K562 (cell line): ENCODE results near the gene CERS2. TPM values are rescaled to one million over a fixed set of nuclear protein-coding genes. Genes with fewer than 3 reads are reported as not detected.

Source experiments
- ATAC-seq: fragments of 200-7000 bp; cut with Tn5 transposase; 3 replicates; pipeline ENCODE4 v1.9.1; 2020; ENCODE audit warnings: moderate library complexity
- BruUV-seq: library from RNA; stranded (reverse); fragments of 400-500 nt; replicated peaks from 2 replicates; lab custom pipeline; 2021; lab: Mats Ljungman, UMichigan
- CTCF ChIA-PET: fragments of 300-600 bp; formaldehyde crosslinking; extraction: SDS; loops from one replicate; lab custom pipeline; 2021; ENCODE audit warnings: low intra/inter-chr PET ratio; lab: Yijun Ruan, JAX
- POLR2A ChIA-PET: fragments of 300-600, 350-650 bp; sonication (Branson Sonifier 250); formaldehyde crosslinking; extraction: SDS; loops from one replicate; lab custom pipeline; 2021; ENCODE audit warnings: antibody characterized with exemption, inconsistent platforms; lab: Yijun Ruan, JAX
- DNase-seq, 4 experiments: peaks; one replicate each; pipeline versions ENCODE4 v3.0.0 to v3.0.0-alpha.2; 2011 to 2018; ENCODE audit warnings: low spot score in 3 of 4, mixed read lengths in 3 of 4; ENCODE audit errors: extremely low read depth in 1 of 4
- FAIRE-seq: peaks from 2 replicates; lab custom pipeline; 2011; peaks lifted over from hg19 to GRCh38; lab: Jason Lieb, UNC
- H2AFZ ChIP-seq: 2 replicates; pipeline ENCODE4 v1.6.0; 2011; ENCODE audit warnings: low read depth, low read length, control low read depth, inconsistent platforms
- H3K27ac ChIP-seq: fragments of 200-600 bp; 3 replicates; pipeline ENCODE4 v1.8.0; 2011; ENCODE audit warnings: low read depth, mild to moderate bottlenecking, control low read depth, inconsistent platforms, low read length, moderate library complexity, mixed read lengths; ENCODE audit errors: extremely low read depth
- H3K27me3 ChIP-seq, 2 experiments: fragments of 300-600 bp in 1 of 2; 2 replicates in 1 of 2; 3 replicates in 1 of 2; pipeline versions ENCODE4 v1.6.0 to v1.8.0; 2011; ENCODE audit warnings: inconsistent platforms in 2 of 2, low read length in 2 of 2, mild to moderate bottlenecking in 1 of 2, mixed read lengths in 1 of 2, moderate library complexity in 1 of 2; ENCODE audit not compliant: control insufficient read depth in 2 of 2, insufficient read depth in 2 of 2
- H3K36me3 ChIP-seq: fragments of 300-600 bp; 3 replicates; pipeline ENCODE4 v1.8.0; 2011; ENCODE audit warnings: mild to moderate bottlenecking, low read length, inconsistent platforms; ENCODE audit not compliant: control insufficient read depth, insufficient read depth
- H3K4me1 ChIP-seq, 2 experiments: fragments of 200-600 bp in 1 of 2; replicated peaks in 1 of 2; 2 replicates in 1 of 2; 3 replicates in 1 of 2; pipeline versions ENCODE4 v1.5.1 to v1.8.0; 2011; ENCODE audit warnings: inconsistent platforms in 2 of 2, low read length in 2 of 2, mild to moderate bottlenecking in 1 of 2, mixed read lengths in 1 of 2, moderate library complexity in 1 of 2; ENCODE audit not compliant: control insufficient read depth in 2 of 2, insufficient read depth in 2 of 2
- H3K4me2 ChIP-seq: 2 replicates; pipeline ENCODE4 v1.6.1; 2011; ENCODE audit warnings: low read length, control low read depth, inconsistent platforms, mixed read lengths; ENCODE audit not compliant: insufficient read depth
- H3K4me3 ChIP-seq: fragments of 200-600 bp; sonication (generic), shearing (Covaris generic); 2 replicates; pipeline ENCODE4 v1.5.1; 2016; ENCODE audit warnings: control low read depth, inconsistent platforms
- H3K79me2 ChIP-seq: fragments of 200-600 bp; 3 replicates; pipeline ENCODE4 v1.8.0; 2011; ENCODE audit warnings: low read length, inconsistent platforms; ENCODE audit not compliant: control insufficient read depth, insufficient read depth
- H3K9ac ChIP-seq, 2 experiments: 2 replicates each; pipeline versions ENCODE4 v1.6.0 to v1.6.1; 2011; ENCODE audit warnings: low read depth in 2 of 2, low read length in 2 of 2, control low read depth in 1 of 2, inconsistent platforms in 1 of 2, mild to moderate bottlenecking in 1 of 2, mixed read lengths in 1 of 2; ENCODE audit not compliant: insufficient read depth in 1 of 2
- H3K9me1 ChIP-seq: one replicate; pipeline ENCODE4 v1.6.0; 2011; ENCODE audit warnings: inconsistent platforms, mild to moderate bottlenecking, low read length, moderate library complexity; ENCODE audit not compliant: control insufficient read depth, insufficient read depth
- H3K9me3 ChIP-seq: replicated peaks from 2 replicates; pipeline ENCODE4 v1.5.1; 2011; ENCODE audit warnings: low read depth, low read length, inconsistent platforms; ENCODE audit not compliant: control insufficient read depth, insufficient read depth
- H4K20me1 ChIP-seq: replicated peaks from 2 replicates; pipeline ENCODE4 v1.6.1; 2011; ENCODE audit warnings: low read length, inconsistent platforms, mixed read lengths; ENCODE audit not compliant: control insufficient read depth, insufficient read depth
- CBX3 ChIP-seq, 2 experiments: IDR thresholded peaks; 1 replicate in 1 of 2; 2 replicates in 1 of 2; pipeline ENCODE4 v1.6.1; 2012; ENCODE audit warnings: inconsistent platforms in 2 of 2, low read length in 2 of 2, borderline replicate concordance in 1 of 2, control low read depth in 1 of 2
- HCFC1 ChIP-seq: IDR thresholded peaks from 2 replicates; pipeline ENCODE4 v1.6.1; 2012; ENCODE audit warnings: low read depth, low read length, improper control_type of control experiment
- MED1 ChIP-seq: sonication (generic); formaldehyde crosslinking; IDR thresholded peaks from 2 replicates; pipeline ENCODE4 v1.8.1; 2023; ENCODE audit warnings: missing genetic modification reagents, borderline replicate concordance
- NCOA6 ChIP-seq: fragments of 450-650 bp; IDR thresholded peaks from 2 replicates; pipeline ENCODE4 v1.6.1; 2017; ENCODE audit warnings: mild to moderate bottlenecking
- RBM14 ChIP-seq: fragments of 200-400 bp; formaldehyde crosslinking; IDR thresholded peaks from 2 replicates; pipeline ENCODE4 v1.6.1; 2018; ENCODE audit warnings: low read depth, mild to moderate bottlenecking, low read length, moderate library complexity, borderline replicate concordance; ENCODE audit not compliant: insufficient read depth
- RBM25 ChIP-seq: fragments of 200-400 bp; formaldehyde crosslinking; IDR thresholded peaks from 2 replicates; pipeline ENCODE4 v1.6.1; 2018; ENCODE audit warnings: low read length, low read depth, moderate library complexity; ENCODE audit not compliant: severe bottlenecking
- SMARCA5 ChIP-seq: fragments of 450-650 bp; IDR thresholded peaks from 2 replicates; pipeline ENCODE4 v1.6.1; 2016
- TRIM24 ChIP-seq, 2 experiments: fragments of 450-650 bp; IDR thresholded peaks; 2 replicates each; pipeline ENCODE4 v1.6.1; 2016
- TRIM28 ChIP-seq: fragments of 450-650 bp; IDR thresholded peaks from 2 replicates; pipeline ENCODE4 v1.6.1; 2017
- ZNF280B ChIP-seq: fragments of 250-450 bp; sonication (Bioruptor Pico); IDR thresholded peaks from 2 replicates; pipeline ENCODE4 v1.5.1; 2021; ENCODE audit warnings: mild to moderate bottlenecking
- ZNF324 ChIP-seq: fragments of 250-450 bp; sonication (Bioruptor Pico); IDR thresholded peaks from 2 replicates; pipeline ENCODE4 v1.4.0; 2020; ENCODE audit warnings: mild to moderate bottlenecking
- WGBS: fragments of 100-300 bp; shearing (Covaris generic); methylation state at CpG from one replicate; pipeline ENCODE4 v1.1.6; 2016; ENCODE audit warnings: low coverage, mixed read lengths; ENCODE audit not compliant: insufficient coverage; ENCODE audit errors: missing lambda C conversion rate; 5-methylcytosine and 5-hydroxymethylcytosine counted together
- in situ Hi-C: fragments of 300-500 bp; cut with MboI; formaldehyde crosslinking; loops from 4 replicates; pipeline ENCODE4 v1.15.0; 2018; ENCODE audit warnings: inconsistent platforms, mixed read lengths
- intact Hi-C: fragments of 100-400 bp; cut with micrococcal nuclease; formaldehyde crosslinking; loops from 2 replicates; pipeline ENCODE4 v1.14.2; 2022
- polyA plus RNA-seq, 8 experiments: library from polyadenylated mRNA; depleted of rRNA in 4 of 8; stranded (reverse) in 5 of 8; unstranded in 3 of 8; fragments of >200 nt; fragmentation: Nextera tagmentation in 2 of 8; fragmentation: Illumina TruSeq in 1 of 8; extraction: Ambion mirVana in 2 of 8; extraction: Trizol in 1 of 8; gene quantifications; 2 replicates each; pipeline versions ENCODE4 v1.2.1 to v1.2.3, GENCODE V29; 2011 to 2014; ENCODE audit warnings: inconsistent platforms in 1 of 8, missing spikeins in 1 of 8
- total RNA-seq, 7 experiments: library from RNA; depleted of rRNA in 6 of 7; stranded (reverse); fragments of >200 nt in 6 of 7; fragmentation: Illumina TruSeq in 2 of 7; extraction: Trizol in 2 of 7; gene quantifications; 2 replicates each; pipeline versions ENCODE4 v1.2.1 to v1.2.3, GENCODE V29; 2011 to 2021; ENCODE audit warnings: low replicate concordance in 1 of 7
- TF ChIP-seq, protein P1 (sequence below): fragments of 450-650 bp; IDR thresholded peaks from 2 replicates; pipeline ENCODE4 v1.6.1; 2018; ENCODE audit warnings: mild to moderate bottlenecking, low read depth; ENCODE audit not compliant: partially characterized antibody

CERS2 gene
- total and polyA plus RNA-seq, 9 of the 15 experiments (the other 6 are each of a cell fraction or from before 2014, with no cell fraction given), result 23.4 to 295 (median 132) TPM

DNA sequence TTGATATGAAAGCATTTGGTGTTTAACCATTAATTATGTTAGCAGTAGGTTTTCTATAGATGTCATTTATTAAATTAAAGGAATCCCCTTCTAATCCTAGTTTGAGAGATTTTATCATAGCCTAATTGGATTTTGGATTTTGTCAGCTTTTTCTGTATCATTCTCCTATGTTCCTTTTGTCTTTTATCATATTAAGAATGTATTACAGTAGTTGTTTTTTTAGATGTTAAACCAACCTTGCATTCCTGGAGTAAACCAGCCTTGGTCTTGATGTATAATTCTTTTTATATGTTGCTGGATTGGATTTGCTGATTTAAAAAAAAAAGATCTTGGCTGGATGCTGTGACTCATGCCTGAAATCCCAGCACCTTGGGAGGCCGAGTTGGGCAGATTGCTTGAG is 42.9 kb downstream of the CERS2 start:
- Histone ChIP-seq H4K20me1 (no peaks in the 10 kb centered on the region), H3K9ac (no peak overlapping the region), H3K79me2 (peaks cover 11% of the 10 kb centered on the region), H3K9me3 (peaks cover 9% of the 10 kb centered on the region), H3K9me1 (no peaks in the 10 kb centered on the region), H3K27me3 (no peaks in the 10 kb centered on the region), H3K4me2 (no peak overlapping the region), H3K4me1 (peaks cover 0 to 4% of the 10 kb centered on the region in 2 experiments; a peak in 1 of 5 replicates), H3K27ac (no peak overlapping the region), H3K4me3 (no peak overlapping the region), H3K36me3 (peaks cover 59% of the 10 kb centered on the region), H2AFZ (no peak overlapping the region)
- 100% methylated on average over 1 of the region's 1 CpG for WGBS
- in situ Hi-C loops (no loop called here), intact Hi-C loops (no loop called here)
- TF ChIP-seq ZNF280B, result no peak
- TF ChIP-seq HCFC1, result no peak
- TF ChIP-seq SMARCA5, result peak; percentile 78; the same call in 1 of the 2 replicates
- TF ChIP-seq TRIM28, result peak; percentile 93
- TF ChIP-seq MED1 (CRISPR knock-in tag), result no peak
- TF ChIP-seq RBM25, result peak; percentile 95
- TF ChIP-seq, protein P1, sequence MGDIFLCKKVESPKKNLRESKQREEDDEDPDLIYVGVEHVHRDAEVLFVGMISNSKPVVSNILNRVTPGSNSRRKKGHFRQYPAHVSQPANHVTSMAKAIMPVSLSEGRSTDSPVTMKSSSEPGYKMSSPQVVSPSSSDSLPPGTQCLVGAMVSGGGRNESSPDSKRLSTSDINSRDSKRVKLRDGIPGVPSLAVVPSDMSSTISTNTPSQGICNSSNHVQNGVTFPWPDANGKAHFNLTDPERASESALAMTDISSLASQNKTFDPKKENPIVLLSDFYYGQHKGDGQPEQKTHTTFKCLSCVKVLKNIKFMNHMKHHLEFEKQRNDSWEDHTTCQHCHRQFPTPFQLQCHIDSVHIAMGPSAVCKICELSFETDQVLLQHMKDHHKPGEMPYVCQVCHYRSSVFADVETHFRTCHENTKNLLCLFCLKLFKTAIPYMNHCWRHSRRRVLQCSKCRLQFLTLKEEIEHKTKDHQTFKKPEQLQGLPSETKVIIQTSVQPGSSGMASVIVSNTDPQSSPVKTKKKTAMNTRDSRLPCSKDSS, result peak; percentile 76
- TF ChIP-seq CBX3 (IDR thresholded peaks at IDR 0.05; ENCODE audit: borderline replicate concordance in 1 of 2, low read length in 2 of 2), result peak in 1 of 2 experiments; percentile 96; a peak in 2 of 3 replicates
- no peak for TF ChIP-seq RBM14
- peak; percentile 97 for TF ChIP-seq ZNF324
- TF ChIP-seq NCOA6, result no peak
- peak in 1 of 2 experiments; percentile 54; a peak in 1 of 4 replicates for TF ChIP-seq TRIM24 (IDR thresholded peaks at IDR 0.05)
- FAIRE-seq (no peak), DNase-seq (peak in 1 of 4 experiments; percentile 34), ATAC-seq (no peak)
- CTCF ChIA-PET, result interaction anchor here (0.6 to 0.7 kb wide), 2 partner anchors 9 to 23 kb away, joined by 4 read pairs; no protein-coding TSS in a partner anchor
- no TSS peak for BruUV-seq
- POLR2A ChIA-PET, result no interaction called here
